HG03439 (cell line): ENCODE measurements around the gene PDIA2.
"Not testable (repeated sequence)": the region's sequence is repeated elsewhere in the genome, so short reads cannot be mapped to it uniquely, and the experiment has no call there.

ENCODE experiments used
- ATAC-seq: cut with Tn5 transposase; IDR thresholded peaks from one replicate; pipeline ENCODE4 v1.9.1; 2021; ENCODE audit warnings: mild to moderate bottlenecking, moderate library complexity; ENCODE audit not compliant: unreplicated experiment

The PDIA2 gene

DNA sequence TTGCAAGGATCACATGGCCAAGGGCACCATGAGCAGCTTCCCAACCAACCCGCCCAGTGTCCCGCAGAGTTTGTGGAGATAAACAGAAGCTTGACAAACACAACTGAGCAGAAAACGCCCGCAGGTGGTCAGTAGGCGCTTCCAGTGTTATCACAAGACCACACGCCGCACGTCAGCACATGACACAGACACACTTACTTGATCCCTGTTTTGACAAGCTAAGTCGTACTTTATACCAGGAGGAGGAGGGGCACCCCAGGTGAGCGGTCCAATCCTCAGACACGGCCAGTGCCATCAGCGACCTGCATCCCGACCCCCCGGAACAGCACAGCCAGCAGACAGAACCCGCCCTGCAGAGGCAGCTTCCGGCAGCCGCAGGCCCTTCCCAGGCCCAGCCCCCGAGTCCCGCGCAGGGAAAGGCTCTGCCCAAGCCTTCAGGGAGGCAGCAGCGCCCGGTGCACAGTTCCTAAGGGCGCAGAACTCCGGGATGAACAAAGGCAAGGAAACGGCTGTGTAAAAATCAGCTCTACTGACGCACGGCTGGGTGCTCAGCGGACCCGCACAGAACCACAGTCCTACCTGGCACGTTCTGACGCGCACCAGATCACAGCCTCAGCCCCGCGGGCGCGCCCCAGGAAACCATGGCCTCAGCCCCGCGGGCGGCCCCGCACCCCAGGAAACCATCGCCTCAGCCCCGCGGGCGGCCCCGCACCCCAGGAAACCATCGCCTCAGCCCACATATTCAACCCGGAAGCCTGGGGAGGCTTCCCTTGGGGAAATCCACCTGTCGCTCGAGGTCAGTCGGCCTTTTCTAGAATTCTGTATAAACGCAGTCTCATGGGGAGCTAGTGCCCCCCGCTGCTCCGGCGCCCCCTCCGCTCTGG lies 41.7 kb downstream of the PDIA2 start:
- no peak for ATAC-seq

- no peak for ATAC-seq
Measured at GRCh38 chr16:325375-326145, 42.6 kb downstream of the PDIA2 start.

GRCh38 chr16:330741-331140 lies 47.8 kb downstream of the PDIA2 start:
- no peak for ATAC-seq

- not testable (repeated sequence) for ATAC-seq
Measured at GRCh38 chr16:331181-331814, 48.3 kb downstream of the PDIA2 start.

GRCh38 chr16:333406-334094 lies 50.6 kb downstream of the PDIA2 start:
- ATAC-seq: no peak

GRCh38 chr16:334164-334832 lies 51.3 kb downstream of the PDIA2 start:
- not testable (repeated sequence) for ATAC-seq

DNA sequence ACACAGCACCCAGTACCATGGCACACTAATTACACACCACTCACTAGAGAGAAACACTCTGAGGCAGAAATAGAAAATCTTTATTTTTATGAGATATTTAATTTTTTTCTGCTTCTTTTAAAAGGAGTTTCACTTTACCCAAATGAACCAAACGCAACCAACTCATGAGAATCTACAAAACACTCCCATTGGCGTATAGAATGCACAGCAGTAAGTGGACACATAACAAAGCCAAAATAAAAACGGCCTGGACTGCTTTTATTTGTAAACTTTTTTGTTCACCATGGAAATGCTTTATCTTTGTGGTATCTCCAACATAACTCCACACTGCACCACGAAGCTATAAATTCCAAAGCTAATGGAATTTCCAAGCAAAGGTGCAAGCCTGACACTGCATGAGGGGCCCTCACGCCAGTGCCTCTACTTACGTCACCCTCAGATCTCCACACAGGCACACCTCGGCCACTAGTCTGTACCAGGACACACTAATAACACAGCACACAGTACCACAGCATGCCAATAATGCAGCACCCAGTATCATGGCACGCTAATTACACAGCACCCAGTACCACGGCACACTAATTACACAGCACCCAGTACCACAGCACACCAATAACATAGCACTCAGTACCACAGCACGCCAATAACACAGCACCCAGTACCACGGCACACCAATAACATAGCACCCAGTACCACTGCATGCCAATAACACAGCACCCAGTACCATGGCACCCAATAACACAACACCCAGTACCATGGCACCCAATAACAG lies 52.1 kb downstream of the PDIA2 start:
- ATAC-seq: not testable (repeated sequence)

DNA sequence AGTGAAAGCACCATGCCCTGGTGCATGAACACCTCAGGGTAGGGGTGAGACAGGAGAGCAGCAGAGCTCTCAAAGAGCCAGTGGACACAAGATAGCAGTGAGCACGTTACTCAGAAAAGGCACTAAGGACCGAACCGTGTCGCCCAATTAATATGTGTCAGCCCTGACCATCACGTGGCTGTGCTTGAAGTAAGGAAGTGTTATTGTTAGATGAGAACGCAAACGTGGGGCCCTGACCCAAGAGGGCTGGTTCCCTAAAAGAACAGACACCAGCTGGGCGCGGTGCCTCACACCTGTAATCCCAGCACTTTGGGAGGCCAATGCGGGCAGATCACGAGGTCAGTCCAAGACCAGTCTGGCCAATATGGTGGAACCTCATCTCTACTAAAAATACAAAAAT lies 53.3 kb downstream of the PDIA2 start:
- no peak for ATAC-seq
